Right ventricle myocardium superior (tissue), 1 donor: ENCODE measurements around the gene MBD3. TPM values are rescaled to one million over a fixed set of nuclear protein-coding genes. Genes with fewer than 3 reads are reported as not detected.
A peak's percentile ranks its signal among the peaks of the same experiment; 100 is the strongest.

Experiments
- ATAC-seq: fragments of 200-7000 bp; cut with Tn5 transposase; one replicate; pipeline ENCODE4 v1.9.1; 2020; ENCODE audit warnings: mild to moderate bottlenecking; ENCODE audit not compliant: poor library complexity
- DNase-seq: peaks from one replicate; pipeline ENCODE4 v3.0.0-alpha.2; 2020
- intact Hi-C: fragments of 100-400 bp; cut with DNase I; formaldehyde crosslinking; loops from one replicate; pipeline ENCODE4 v1.11.2; 2022
- total RNA-seq: library from RNA; stranded (reverse); fragmentation: NEBNext Ultra II Directional; extraction: Animal tissue kit (Norgen Biotek cat#: 25700); gene quantifications from one replicate; pipeline ENCODE4 v1.2.1, GENCODE V29; 2021
- donor health status: DM: no; HTN: yes; CAD: no; lungs with severe emphysema.

Gene MBD3
- total RNA-seq, 1 donor from 2014 or later = 52.4 TPM

DNA sequence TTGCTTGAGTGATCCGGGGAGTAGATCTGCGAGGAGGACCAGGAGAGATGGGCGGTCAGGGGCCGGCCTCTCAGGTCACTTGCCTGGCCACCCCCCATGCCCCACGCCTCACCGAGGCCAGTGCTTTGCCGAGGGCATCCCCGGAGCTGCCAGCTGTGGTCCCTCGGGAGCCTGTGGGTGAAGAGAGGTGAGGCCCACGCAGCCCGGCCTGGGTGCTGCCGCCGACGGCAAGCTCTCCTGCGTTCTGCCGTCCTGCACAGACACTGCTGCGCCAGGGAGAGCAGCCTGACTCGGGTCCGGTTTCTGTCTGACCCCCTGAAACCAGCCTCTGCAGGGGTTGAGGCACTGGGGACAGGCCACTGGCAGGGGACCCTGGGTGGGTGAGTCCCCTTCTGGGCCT is 28.4 kb upstream of the MBD3 start:
- DNase-seq = no peak
- no peak for ATAC-seq
- intact Hi-C loops = no loop called here

DNA sequence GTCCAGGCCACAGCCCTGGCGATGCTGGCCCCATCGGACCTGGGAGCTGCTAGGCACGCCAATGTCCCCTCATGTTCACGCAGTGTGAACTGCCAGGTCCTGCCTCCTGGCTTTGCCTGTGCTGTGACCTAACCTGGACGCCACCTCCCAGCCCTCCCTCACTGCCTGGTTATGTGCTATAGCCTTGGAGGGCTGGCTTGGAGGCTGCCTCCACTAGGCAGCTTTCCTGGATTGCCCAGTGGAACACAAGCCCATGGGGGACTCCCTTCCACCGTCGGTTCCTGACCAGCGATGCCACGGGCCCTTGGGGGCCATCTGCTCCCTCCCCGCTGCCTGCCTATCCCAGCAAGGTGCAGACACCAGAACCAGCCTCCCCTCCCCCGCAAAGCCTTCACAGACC is 27.8 kb upstream of the MBD3 start:
- intact Hi-C loops = no loop called here
- DNase-seq (no peak), ATAC-seq (no peak)

DNA sequence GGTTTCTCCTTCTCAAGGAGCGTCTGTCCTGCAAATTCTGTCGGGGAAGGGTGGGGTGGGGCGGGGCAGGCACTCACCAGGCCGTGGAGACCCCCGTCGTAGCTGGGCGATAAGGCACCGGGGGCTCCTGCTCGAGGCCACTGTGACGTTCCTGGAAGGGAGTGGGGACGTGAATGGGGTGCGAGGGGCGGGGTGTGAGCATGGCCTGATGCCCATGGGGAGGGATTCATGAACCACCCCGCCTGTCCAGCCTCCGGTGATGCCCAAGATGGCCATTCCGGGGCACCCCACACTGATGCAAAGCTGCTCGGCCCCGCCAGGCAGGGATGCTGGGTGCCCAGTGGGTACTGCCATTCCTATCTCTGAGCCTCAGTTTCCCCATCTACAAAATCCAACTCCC is 27.0 kb upstream of the MBD3 start:
- ATAC-seq (no peak), DNase-seq (no peak)
- intact Hi-C loops = no loop called here

DNA sequence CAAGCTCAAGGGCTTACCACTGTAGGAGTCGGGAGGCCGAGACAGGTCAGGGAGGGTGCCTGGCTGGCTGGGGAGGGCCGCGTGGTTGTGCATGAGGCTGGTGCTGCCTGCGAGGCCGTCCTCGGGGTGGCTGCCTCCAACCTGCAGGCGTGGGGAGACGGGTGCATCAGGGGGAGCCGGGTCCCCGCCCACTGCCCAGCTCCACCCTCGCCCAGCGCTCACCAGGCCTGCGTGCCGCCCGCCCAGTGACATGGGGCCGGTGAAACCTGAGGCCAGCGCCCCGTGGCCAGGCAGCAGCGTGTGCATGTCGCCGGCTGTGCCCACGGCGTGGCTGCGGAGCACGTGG is 26.4 kb upstream of the MBD3 start:
- ATAC-seq (no peak), DNase-seq (no peak)
- intact Hi-C loops = no loop called here

DNA sequence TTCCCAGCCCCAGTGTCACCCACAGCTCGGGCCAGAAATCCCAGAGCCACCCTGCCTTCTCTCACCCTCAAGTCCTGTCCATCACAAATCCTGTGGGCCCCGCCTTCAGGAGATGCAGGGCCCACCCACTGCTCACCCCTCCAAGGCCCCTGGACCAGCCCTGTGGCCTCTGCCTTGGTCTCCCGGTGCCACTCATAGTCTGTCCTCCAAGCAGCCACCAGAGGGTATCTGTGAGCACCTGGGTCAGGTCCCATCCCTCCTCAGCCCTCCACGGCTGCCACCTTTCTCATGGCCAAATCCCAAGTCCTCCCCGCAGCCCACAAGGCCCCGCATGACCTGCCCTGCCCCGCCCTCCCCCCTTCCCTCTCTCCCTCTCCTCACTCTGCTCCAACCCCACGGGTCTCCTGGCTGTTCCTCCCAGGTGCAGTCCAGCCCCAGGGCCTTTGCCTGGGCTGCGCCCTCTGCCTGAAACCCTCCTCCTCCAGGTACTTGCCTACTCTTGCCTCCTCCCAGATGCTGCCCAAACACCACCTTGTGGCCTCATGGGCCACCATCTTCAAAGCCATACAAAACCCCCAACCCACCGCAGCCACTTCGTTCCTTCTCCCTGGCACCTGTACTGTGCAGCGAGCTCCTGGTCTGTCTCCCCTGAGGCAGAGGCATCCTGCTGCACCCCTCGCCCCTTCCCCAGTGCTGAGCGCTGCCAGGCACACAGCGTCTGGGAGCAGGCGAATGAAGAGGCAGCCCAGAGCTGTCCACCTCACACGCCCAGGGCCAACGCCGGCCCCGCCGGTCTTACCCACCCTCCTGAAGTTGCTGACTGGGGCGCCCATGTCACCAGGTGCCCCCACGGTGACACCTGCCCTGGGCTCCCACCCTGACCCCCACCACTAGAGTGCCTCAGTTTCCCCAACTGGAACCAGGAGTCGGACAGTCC is 25.8 kb upstream of the MBD3 start:
- ATAC-seq (peak; percentile 78), DNase-seq (no peak)
- intact Hi-C loops = no loop called here

DNA sequence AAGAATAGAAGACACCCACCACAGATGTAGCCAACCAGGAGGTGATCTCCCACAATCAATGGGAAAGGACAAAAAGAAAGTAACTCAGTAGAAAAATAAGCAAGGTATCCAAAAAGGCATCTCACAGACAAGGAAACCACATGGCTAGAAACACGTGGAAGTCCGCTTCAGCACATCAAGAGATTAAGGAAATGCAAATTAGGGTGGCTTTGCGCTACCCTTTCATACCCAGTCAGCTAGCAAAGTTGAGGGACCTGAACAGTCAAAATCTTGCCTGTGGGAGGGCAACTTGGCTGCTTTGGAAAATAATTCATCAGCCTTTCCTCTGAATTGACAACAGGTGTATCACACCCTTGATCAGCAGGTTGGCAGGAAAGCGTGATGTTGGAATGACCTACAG is 24.2 kb upstream of the MBD3 start:
- DNase-seq (no peak), ATAC-seq (no peak)
- intact Hi-C loops = no loop called here

DNA sequence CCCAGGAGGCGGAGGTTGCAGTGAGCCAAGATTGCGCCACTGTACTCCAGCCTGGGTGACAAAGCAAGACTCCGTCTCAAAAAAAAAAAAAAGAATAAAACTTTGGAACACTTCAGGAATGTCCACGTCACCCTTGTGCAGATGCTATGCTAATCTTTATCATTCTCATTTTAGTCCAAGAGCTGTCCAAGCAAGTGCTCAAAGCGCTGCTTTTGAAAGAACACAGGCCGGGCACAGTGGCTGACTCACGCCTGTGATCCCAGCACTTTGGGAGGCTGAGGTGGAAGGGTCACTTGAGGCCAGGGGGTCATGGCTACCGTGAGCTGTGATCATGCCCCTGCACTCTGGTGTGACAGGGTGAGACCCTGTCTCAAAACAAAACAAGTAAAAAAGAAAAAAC is 23.7 kb upstream of the MBD3 start:
- intact Hi-C loops = no loop called here
- DNase-seq (no peak), ATAC-seq (peak; percentile 40)

DNA sequence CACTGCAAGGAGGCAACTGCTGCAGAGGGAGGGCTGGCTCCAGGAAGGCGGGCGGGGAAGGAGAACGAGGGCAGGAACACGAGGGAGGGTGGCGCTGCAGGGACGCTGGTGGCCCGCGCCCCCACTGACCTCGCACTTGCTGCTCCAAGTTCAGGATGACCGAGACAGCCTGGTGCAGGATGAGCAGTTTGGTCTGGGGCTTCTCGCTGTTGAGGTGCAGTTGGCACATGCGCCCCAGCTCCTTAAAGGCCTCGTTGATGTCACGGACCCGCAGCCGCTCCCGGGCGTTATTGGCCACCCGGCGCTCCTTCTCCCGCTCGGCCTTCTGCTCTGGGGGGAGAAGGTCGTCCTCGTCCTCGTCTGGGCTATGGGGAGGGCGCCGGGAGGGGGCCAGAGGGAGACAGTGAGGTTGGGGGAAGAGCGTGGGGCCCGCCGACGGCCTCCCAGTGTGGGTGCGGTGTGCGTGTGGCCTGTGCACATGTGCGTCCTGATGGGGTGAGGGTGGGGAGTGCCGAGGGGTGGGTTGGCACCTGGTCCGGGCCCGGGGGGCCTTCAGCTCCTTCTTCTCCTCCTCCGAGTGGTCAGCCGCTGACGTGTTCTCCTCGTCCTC is 22.6 kb upstream of the MBD3 start:
- ATAC-seq (no peak), DNase-seq (no peak)
- intact Hi-C loops = no loop called here

DNA sequence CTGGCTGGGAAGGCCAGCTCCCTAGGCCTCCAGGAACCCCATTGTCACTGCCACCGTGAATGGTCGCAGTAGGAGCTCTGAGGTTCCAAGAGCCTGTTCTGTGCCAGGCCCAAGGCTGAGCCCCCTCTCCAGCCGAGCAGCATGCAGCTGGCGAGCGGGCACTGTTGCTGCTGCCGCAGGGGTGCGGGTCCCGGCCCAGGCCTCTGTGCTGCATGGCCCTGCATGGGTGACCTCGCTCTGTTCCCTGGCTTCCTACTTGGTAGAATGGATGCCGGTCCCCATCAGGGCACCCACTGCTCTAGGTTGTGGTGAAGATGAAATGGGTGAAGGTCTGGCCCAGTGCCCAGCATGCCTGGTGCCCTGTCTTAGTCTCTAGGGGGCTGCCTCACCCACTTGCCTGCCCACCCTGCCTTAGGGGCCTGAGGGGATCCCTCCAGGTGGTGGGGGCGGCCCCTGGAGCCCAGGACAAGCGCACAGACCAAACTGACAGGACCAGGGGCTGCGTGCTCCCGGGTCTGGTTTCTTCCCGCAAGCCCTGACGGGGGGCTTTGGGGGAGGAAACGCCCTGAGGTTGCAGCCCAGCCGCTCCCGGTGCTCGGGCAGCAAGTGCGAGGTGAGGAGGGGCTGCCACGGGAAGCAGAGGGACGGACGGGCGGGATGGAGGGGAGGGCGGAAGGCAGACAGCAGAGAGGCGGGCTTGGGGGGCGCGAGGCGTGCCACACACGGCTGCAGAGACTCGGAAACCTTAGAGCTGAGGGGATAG is 21.3 kb upstream of the MBD3 start:
- DNase-seq (no peak), ATAC-seq (no peak)
- intact Hi-C loops = no loop called here

DNA sequence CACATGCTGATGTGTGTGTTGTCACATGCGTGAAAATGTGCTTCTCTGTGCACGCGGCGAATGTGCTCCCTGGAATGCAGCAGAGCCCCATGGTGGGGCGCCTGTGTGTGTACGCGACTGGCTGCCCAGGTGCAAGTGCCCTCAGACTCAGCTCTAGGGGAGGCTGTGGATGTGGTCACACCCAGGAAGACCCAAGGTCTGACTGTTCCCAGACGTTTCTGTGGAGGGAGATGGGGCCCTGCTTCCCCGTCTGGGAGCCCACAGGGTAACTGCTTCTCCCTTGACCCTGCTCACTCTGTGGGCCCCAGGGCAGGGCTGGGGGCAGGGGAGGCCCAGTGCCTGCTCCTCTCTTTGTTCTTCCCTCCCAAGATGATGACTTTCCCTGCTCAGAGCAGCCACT is 20.5 kb upstream of the MBD3 start:
- DNase-seq (no peak), ATAC-seq (no peak)
- intact Hi-C loops = no loop called here

DNA sequence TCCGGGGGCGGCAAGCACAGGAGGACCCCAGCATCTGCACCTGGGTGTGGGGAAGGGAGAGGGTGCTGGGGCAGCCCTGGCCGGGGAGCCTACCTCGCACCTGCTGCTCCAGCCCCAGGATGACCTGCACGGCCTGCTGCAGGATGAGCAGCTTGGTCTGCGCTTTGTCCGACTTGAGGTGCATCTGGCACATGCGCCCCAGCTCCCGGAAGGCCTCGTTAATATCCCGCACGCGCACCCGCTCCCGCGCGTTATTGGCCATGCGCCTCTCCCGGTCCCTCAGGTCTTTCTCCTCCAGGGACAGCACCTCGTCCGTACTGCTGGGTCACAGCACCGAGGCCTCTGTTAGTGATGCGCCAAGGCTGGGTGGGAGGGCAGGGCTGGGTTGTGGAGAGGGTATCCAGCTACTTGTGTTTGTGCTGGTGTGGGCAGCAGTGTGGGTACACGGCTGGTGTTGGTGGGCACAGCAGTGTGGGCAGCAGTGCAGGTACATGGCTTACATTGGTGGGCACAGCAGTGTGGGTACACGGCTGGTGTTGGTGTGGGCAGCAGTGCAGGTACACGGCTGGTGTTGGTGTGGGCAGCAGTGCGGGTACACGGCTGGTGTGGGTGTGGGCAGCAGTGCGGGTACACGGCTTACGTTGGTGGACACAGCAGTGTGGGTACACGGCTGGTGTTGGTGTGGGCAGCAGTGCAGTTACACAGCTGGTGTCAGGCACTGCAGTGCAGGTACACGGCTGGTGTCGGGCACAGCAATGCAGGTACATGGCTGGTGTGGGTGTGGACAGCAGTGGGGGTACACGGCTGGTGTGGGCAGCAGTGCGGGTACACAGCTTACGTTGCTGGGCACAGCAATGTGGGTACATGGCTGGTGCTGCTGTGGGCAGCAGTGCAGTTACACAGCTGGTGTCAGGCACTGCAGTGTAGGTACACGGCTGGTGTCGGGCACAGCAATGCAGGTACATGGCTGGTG is 19.7 kb upstream of the MBD3 start:
- intact Hi-C loops = no loop called here
- DNase-seq = no peak
- no peak for ATAC-seq

DNA sequence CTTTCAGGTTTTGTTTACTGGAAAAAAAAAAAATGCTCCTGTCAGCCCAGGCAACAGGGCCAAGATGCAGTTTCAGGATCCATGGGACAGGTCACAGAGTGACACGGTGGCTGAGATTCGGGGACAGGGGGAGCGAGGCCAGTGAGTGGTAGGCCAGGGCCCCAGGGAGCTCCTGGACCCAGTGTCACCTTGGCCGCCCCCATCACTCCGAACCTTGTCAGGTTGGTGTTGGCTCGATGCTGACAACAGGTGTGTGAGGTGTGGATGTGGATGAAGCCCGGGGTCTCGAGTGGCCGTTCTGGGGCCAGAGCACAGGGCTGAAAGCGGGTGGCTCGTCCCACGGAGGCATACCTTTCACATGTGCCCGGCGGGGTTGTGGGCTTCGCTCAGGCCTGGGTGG is 18.7 kb upstream of the MBD3 start:
- ATAC-seq (no peak), DNase-seq (no peak)
- intact Hi-C loops = no loop called here

DNA sequence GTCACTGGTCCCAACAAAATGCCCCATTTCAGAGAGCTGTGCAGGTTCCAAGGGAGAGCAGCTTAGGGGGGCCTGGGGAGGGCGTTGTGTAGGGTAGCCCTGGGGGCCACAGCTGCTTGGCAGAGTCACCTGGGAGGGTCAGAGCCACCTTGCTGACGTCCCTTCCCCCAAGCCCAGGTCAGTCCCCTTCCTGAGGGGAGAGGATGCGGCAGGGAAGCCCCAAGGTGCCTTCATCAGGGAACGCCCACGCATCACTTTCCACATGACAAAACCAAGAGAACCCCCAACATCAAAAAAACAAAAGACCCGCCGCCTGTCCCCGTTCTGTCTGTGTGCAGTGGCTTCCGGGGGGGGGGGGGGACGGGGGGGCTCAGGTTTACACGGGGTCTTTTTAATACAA is 17.9 kb upstream of the MBD3 start:
- intact Hi-C loops = no loop called here
- ATAC-seq (no peak), DNase-seq (no peak)

DNA sequence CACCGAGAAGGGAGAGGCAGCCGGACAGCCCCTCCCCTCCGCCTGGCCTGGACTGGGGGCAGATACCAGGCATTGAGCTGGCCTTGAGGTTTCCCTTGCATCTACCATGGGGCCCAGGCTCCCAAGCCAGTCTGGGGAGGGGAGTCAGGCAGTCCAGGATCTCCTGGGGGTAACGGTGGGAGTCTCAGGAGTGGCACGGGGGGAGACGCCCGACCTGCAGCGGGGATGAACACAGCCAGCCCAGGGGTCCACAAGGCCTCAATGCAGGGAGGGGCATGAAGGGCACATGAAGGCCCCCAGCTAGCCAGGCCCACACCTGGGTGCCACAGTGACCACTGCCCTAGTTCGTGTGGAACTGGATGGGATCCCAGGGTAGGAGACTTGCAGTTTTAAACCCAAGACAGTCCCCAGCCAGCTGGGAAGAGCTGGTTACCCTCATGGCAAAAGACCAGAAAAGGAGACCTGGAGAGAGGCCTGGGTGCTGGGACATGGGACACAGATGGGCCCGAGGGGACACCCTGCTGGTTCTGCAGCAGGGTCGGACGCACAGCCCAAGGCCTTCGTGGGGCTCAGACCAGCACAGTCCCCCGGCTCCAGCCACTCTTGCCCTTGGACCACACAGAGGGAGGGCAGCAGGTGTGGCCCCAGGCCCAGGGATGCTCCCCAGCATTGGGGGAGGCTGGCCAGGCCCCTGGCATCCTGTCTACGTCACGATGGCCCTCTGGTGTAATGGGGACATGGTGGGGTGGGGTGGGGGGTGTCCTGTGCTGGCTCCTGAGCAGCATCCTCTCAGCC is 17.2 kb upstream of the MBD3 start:
- DNase-seq (no peak), ATAC-seq (no peak)
- intact Hi-C loops = no loop called here

DNA sequence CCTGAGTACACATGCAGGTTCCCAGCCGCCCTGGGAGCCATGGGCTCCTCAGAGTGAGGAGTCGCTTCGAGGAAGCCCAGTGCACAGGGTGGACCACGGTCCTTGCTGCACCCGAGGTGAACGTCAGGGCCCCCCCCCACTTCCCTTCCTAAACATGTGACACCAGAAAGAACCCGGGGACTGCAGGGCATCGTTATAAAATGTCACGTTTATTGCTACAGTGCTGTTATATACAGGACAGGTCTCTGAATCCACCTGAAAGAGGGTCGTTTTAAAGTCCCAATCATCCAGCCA is 16.4 kb upstream of the MBD3 start:
- ATAC-seq = no peak
- intact Hi-C loops = no loop called here
- no peak for DNase-seq

DNA sequence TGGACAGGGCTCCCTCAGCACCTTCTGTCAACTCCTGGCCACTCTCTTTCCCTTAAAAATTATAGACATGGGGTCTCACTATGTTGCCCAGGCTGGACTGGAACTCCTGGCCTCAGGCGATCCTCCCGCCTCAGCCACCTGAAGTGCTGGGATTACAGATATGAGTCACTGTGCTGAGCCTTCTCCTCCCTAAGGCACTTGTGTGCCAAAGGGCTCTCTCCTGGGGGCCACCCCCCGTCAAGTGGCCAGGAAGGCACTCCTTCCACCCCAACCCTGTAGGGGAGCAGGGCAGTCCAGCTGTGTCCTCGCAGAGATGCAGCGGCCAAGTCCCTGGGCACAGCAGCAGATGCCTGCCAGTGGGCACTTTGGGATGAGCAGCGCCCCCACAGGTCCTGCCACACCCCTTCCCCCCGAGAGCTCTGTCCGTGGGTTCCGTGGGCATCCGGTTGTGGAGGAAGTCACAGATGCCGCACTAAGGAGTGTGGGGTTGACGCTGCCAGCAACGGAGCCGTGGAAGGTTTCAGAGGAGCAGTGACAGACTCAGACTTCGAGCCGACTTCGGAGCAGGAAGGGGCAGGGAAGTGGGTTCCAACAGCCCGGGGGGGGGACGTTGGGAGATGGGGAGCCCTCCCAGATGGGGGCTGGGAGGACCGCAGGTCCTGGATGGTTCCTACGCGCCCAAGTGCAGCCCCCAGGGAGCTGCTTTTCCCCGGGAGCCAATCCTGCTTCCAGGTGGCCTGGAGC is 15.9 kb upstream of the MBD3 start:
- intact Hi-C loops = no loop called here
- no peak for DNase-seq
- no peak for ATAC-seq

DNA sequence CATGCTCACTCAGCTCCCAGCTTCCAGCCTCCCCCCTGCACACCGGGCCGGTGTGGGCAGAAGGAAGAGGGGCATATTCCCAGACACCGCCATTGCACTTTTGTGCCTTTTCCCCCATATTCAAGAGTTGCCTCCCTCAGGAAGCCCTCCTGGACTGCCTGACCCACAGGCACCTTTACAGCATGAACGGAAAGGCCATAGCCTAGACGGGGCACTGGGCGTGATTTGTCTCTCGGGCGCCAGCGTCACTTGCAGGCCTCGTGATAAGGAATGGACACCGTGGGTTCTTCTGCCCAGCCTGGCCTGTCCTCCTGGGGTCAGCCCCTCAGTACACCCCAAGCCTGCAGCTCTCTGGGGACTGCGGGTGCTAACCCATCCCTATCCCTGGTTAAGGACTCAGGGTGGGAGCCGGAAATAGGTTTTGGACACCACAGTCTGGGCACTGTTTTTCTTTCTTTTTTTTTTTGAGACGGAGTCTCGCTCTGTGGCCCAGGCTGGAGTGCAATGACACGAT is 13.5 kb upstream of the MBD3 start:
- DNase-seq (no peak), ATAC-seq (peak; percentile 1)
- intact Hi-C loops = no loop called here
